C4-2B (cell line): ENCODE results near the gene PLA2G12A.

ENCODE experiments used
- ZFX ChIP-seq: fragments of 450-650 bp; IDR thresholded peaks from 2 replicates; pipeline ENCODE4 v1.6.1; 2017
- TF ChIP-seq, protein P1 (sequence below): fragments of 450-650 bp; conservative IDR thresholded peaks from 2 replicates; pipeline ENCODE4 v1.5.1; 2017; ENCODE audit warnings: mild to moderate bottlenecking

DNA sequence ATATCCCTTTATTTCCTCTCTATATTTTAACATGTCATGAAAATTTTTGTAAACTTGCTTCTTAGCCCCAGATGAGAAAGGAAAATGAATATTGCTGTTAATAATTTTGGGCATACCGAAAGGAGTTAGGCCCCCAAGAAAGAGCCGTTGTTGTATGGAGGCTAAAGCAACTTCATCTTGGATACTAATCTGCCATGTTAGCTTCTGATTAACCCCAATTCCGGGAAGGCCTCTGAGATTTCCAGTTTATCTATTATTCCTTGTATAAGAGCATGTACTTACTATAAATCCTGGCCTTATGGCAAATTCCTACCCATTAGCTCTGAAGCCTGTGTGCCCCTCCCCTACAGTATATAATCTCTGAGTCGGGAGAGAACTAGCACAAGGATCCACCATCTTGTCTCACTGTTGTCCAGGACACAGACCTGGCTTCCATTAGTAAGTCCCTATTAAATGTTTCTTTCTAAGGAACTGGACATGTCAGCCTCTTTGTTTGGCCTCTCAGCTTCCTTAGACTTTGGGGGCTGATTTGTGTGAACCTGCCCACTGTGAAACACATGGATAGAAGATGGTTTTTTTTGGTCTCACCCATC, 20.9 kb upstream of the PLA2G12A start:
- TF ChIP-seq, protein P1, sequence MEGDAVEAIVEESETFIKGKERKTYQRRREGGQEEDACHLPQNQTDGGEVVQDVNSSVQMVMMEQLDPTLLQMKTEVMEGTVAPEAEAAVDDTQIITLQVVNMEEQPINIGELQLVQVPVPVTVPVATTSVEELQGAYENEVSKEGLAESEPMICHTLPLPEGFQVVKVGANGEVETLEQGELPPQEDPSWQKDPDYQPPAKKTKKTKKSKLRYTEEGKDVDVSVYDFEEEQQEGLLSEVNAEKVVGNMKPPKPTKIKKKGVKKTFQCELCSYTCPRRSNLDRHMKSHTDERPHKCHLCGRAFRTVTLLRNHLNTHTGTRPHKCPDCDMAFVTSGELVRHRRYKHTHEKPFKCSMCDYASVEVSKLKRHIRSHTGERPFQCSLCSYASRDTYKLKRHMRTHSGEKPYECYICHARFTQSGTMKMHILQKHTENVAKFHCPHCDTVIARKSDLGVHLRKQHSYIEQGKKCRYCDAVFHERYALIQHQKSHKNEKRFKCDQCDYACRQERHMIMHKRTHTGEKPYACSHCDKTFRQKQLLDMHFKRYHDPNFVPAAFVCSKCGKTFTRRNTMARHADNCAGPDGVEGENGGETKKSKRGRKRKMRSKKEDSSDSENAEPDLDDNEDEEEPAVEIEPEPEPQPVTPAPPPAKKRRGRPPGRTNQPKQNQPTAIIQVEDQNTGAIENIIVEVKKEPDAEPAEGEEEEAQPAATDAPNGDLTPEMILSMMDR, result no peak
- TF ChIP-seq ZFX, result no peak
